GM10266 (cell line): ENCODE measurements around the gene FARP1.

ENCODE experiments used
- DNase-seq: peaks from one replicate; pipeline ENCODE4 v3.0.0; 2012; ENCODE audit errors: extremely low spot score
- TF ChIP-seq, protein P1 (sequence below): IDR thresholded peaks from 2 replicates; pipeline ENCODE4 v1.5.1; 2012; ENCODE audit warnings: mild to moderate bottlenecking, low read depth; ENCODE audit not compliant: control insufficient read depth, insufficient read depth; ENCODE audit errors: missing control alignments

Gene FARP1

DNA sequence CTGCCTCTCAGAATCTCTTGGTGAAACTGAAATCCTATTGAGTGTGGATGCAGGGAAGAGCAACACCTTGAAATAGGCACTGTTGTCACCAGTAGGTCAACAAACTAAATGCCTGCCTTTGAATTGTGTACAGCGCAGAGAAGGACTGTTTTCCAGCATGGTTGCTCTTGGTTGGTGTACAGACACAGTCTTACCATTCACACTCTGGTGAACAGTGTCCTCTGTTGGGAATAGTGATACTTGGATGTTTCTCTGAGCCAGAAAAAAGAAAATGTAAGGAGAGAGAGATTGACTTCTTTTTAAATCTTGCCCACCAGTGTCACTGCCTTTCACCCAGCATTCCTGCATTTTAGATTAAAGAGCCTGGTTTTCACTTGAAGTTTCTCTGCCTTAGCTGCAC, 254.3 kb downstream of the FARP1 start:
- no peak for DNase-seq
- TF ChIP-seq, protein P1, sequence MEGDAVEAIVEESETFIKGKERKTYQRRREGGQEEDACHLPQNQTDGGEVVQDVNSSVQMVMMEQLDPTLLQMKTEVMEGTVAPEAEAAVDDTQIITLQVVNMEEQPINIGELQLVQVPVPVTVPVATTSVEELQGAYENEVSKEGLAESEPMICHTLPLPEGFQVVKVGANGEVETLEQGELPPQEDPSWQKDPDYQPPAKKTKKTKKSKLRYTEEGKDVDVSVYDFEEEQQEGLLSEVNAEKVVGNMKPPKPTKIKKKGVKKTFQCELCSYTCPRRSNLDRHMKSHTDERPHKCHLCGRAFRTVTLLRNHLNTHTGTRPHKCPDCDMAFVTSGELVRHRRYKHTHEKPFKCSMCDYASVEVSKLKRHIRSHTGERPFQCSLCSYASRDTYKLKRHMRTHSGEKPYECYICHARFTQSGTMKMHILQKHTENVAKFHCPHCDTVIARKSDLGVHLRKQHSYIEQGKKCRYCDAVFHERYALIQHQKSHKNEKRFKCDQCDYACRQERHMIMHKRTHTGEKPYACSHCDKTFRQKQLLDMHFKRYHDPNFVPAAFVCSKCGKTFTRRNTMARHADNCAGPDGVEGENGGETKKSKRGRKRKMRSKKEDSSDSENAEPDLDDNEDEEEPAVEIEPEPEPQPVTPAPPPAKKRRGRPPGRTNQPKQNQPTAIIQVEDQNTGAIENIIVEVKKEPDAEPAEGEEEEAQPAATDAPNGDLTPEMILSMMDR: no peak

- DNase-seq: no peak
- TF ChIP-seq, protein P1: no peak
Measured at GRCh38 chr13:98397861-98398260, 255.0 kb downstream of the FARP1 start.

DNA sequence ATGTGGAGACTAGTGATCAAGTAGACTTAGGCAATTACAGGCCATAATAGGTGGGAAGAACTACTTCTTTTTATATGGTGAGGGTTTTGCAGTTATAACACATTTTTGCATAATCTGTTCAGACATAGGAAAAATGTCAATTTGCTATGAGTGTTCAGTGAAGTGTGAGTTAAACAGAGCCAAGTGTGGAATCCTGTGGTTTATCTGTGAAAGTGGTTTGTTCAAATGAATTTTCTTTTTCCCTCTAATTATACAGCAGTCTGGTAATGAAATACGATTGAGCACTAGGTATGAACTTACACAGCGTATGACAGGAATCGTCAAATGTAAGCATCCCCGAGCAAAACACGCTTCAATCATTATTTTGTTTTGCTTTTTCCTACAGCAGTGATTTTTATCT, 255.7 kb downstream of the FARP1 start:
- no peak for DNase-seq
- TF ChIP-seq, protein P1: no peak

- no peak for DNase-seq
Measured at GRCh38 chr13:98399756-98400155, 256.9 kb downstream of the FARP1 start.

GRCh38 chr13:98401934-98402333, 259.0 kb downstream of the FARP1 start:
- TF ChIP-seq, protein P1: no peak

More at GRCh38 chr13:98399756-98400155, 256.9 kb downstream of the FARP1 start:
- TF ChIP-seq, protein P1: no peak

DNA sequence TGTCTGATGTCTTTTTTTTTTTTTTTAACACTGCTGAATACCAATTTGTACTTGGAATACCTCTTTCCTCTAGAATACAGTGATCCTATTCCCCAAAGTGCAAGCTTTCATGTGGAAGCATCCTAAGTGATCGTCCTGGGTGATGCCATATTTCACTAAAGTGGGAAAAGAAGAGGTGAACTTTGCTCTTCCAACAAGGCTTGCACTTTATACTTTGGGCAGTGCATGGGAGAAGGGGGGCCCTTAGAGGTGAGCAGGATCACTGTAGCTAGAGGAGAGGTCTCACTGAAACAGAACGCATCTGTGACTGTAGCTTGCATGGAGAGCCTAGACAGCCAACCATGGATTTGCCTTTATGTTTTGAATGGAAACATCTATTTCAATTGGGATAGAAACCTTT, 260.2 kb downstream of the FARP1 start:
- no peak for DNase-seq
- TF ChIP-seq, protein P1: no peak

More at GRCh38 chr13:98401934-98402333, 259.0 kb downstream of the FARP1 start:
- DNase-seq: no peak

DNA sequence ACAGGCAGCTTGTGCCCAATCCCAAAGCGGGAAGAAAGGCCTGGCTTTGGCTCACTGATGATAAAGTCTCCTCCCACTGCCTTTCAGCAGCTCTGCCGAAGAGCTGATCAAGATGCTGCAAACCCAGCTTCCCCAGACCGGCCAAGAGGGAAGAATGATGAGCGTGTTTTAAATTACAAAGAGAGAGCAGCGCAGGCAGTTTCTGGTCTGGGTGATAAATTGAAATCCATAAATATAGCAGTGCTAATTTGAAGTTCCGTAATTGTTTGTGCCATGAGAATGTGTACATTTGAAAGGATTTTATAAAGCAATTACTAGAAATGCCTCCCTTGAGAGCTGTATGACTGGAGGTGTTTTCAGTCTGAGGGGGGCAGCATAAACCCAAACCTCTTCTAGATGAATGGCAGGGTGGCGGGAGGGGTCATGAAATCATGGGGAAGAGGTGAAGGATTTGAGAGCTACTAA, 262.2 kb downstream of the FARP1 start:
- no peak for DNase-seq
- TF ChIP-seq, protein P1: no peak
